Upper lobe of right lung (tissue), 1 donor: ENCODE data around the gene MAGEF1. TPM values are rescaled to one million over a fixed set of nuclear protein-coding genes. Genes with fewer than 3 reads are reported as not detected.

Experiments used
- ATAC-seq: fragments of 200-7000 bp; cut with Tn5 transposase; one replicate; pipeline ENCODE4 v1.9.1; 2020; ENCODE audit warnings: mild to moderate bottlenecking, moderate library complexity
- DNase-seq: peaks from one replicate; pipeline ENCODE4 v3.0.0-alpha.2; 2020
- H3K27ac ChIP-seq: fragments of 200-600 bp; one replicate; pipeline ENCODE4 v1.8.0; 2022
- H3K27me3 ChIP-seq: fragments of 200-600 bp; one replicate; pipeline ENCODE4 v1.8.0; 2022; ENCODE audit warnings: mild to moderate bottlenecking
- H3K36me3 ChIP-seq: fragments of 200-600 bp; one replicate; pipeline ENCODE4 v1.8.0; 2022
- H3K4me1 ChIP-seq: fragments of 200-600 bp; one replicate; pipeline ENCODE4 v1.8.0; 2022
- H3K4me3 ChIP-seq: fragments of 200-600 bp; one replicate; pipeline ENCODE4 v1.8.0; 2022; ENCODE audit warnings: mild to moderate bottlenecking
- H3K9me3 ChIP-seq: fragments of 200-600 bp; one replicate; pipeline ENCODE4 v1.8.0; 2022
- CTCF ChIP-seq: fragments of 200-600 bp; IDR thresholded peaks from one replicate; pipeline ENCODE4 v1.8.0; 2022; ENCODE audit warnings: antibody characterized with exemption
- intact Hi-C: fragments of 100-400 bp; cut with DNase I; formaldehyde crosslinking; loops from one replicate; pipeline ENCODE4 v1.11.0; 2022
- total RNA-seq: library from RNA; stranded (reverse); fragmentation: NEBNext Ultra II Directional; extraction: Animal tissue kit (Norgen Biotek cat#: 25700); gene quantifications from one replicate; pipeline ENCODE4 v1.2.1, GENCODE V29; 2021
- donor health status: DM: no; HTN: yes; CAD: no; lungs with severe emphysema.

The MAGEF1 gene
- total RNA-seq, 1 donor from 2014 or later, result 30.3 TPM

- intact Hi-C loops, result no loop called here
- Histone ChIP-seq H3K36me3 (no peaks in the 10 kb centered on the region), H3K4me3 (no peak overlapping the region), H3K4me1 (peaks cover 30% of the 10 kb centered on the region), H3K27ac (no peak overlapping the region), H3K9me3 (no peaks in the 10 kb centered on the region), H3K27me3 (no peaks in the 10 kb centered on the region)
- DNase-seq (no peak), ATAC-seq (no peak)
- no peak for TF ChIP-seq CTCF
Observed at GRCh38 chr3:184693011-184693975, 18.6 kb downstream of the MAGEF1 start.

GRCh38 chr3:184691397-184692231 is 20.2 kb downstream of the MAGEF1 start:
- TF ChIP-seq CTCF, result no peak
- peaks cover 33% of the 10 kb centered on the region for H3K4me1 ChIP-seq
- ATAC-seq (no peak), DNase-seq (no peak)
- no peak overlapping the region for H3K4me3 ChIP-seq
- peak overlapping the region; percentile 37 for H3K27ac ChIP-seq
- H3K36me3 ChIP-seq, result no peaks in the 10 kb centered on the region
- H3K9me3 ChIP-seq, result no peaks in the 10 kb centered on the region
- H3K27me3 ChIP-seq, result no peaks in the 10 kb centered on the region
- intact Hi-C loops, result no loop called here

GRCh38 chr3:184690192-184690883 is 21.5 kb downstream of the MAGEF1 start:
- no peak for DNase-seq
- ATAC-seq, result no peak
- Histone ChIP-seq H3K27ac (no peak overlapping the region), H3K27me3 (no peaks in the 10 kb centered on the region), H3K36me3 (no peaks in the 10 kb centered on the region), H3K4me1 (peaks cover 33% of the 10 kb centered on the region), H3K9me3 (no peaks in the 10 kb centered on the region), H3K4me3 (no peak overlapping the region)
- TF ChIP-seq CTCF, result no peak
- intact Hi-C loops, result no loop called here

- no peak for DNase-seq
- Histone ChIP-seq H3K4me3 (no peak overlapping the region), H3K27ac (no peak overlapping the region), H3K27me3 (no peaks in the 10 kb centered on the region), H3K36me3 (no peaks in the 10 kb centered on the region), H3K9me3 (no peaks in the 10 kb centered on the region), H3K4me1 (peaks cover 33% of the 10 kb centered on the region)
- intact Hi-C loops, result no loop called here
- TF ChIP-seq CTCF, result no peak
- ATAC-seq, result no peak
Observed at GRCh38 chr3:184688882-184689271, 23.0 kb downstream of the MAGEF1 start.

GRCh38 chr3:184688251-184688881 is 23.5 kb downstream of the MAGEF1 start:
- Histone ChIP-seq H3K4me1 (peaks cover 33% of the 10 kb centered on the region), H3K9me3 (no peaks in the 10 kb centered on the region), H3K36me3 (no peaks in the 10 kb centered on the region), H3K4me3 (no peak overlapping the region), H3K27me3 (no peaks in the 10 kb centered on the region), H3K27ac (no peak overlapping the region)
- no peak for TF ChIP-seq CTCF
- intact Hi-C loops, result no loop called here
- DNase-seq (no peak), ATAC-seq (peak; percentile 25)
